CD4-positive, alpha-beta T cell (primary cell): ENCODE results near the gene PAIP2. TPM values are rescaled to one million over a fixed set of nuclear protein-coding genes. Genes with fewer than 3 reads are reported as not detected.
A peak's percentile ranks its signal among the peaks of the same experiment; 100 is the strongest.

Source experiments
- ATAC-seq: fragments of 200-7000 bp; cut with Tn5 transposase; one replicate; pipeline ENCODE4 v1.10.0; 2022; ENCODE audit warnings: mild to moderate bottlenecking; ENCODE audit not compliant: poor library complexity
- CTCF ChIA-PET: fragments of 350-600 bp; sonication (Branson Sonifier 250); formaldehyde crosslinking; loops from one replicate; lab custom pipeline; 2021; ENCODE audit warnings: antibody characterized with exemption, inconsistent platforms; lab: Charles Lee
- POLR2A ChIA-PET: fragments of 350-600 bp; sonication (Branson Sonifier 250); formaldehyde crosslinking; loops from one replicate; lab custom pipeline; 2021; ENCODE audit warnings: antibody characterized with exemption, inconsistent platforms; lab: Charles Lee
- DNase-seq, 14 experiments: peaks; one replicate each; pipeline ENCODE4 v3.0.0-alpha.2; 2013 to 2020; ENCODE audit warnings: mixed read lengths in 2 of 14
- H3K27ac ChIP-seq, 2 donors: one replicate each; pipeline versions ENCODE4 v1.5.1 to v1.7.0; 2013; ENCODE audit warnings: low read length in 2 of 2, low read depth in 1 of 2, mild to moderate bottlenecking in 1 of 2
- H3K27me3 ChIP-seq, 2 experiments: 1 replicate in 1 of 2; 2 replicates in 1 of 2; pipeline versions ENCODE4 v1.6.1 to v1.7.0; 2013; ENCODE audit warnings: low read length in 2 of 2, control low read depth in 1 of 2, mild to moderate bottlenecking in 1 of 2, moderate library complexity in 1 of 2; ENCODE audit not compliant: insufficient read depth in 2 of 2, control insufficient read depth in 1 of 2
- H3K36me3 ChIP-seq: one replicate; pipeline ENCODE4 v1.6.1; 2013; ENCODE audit warnings: low read length, control low read depth; ENCODE audit not compliant: insufficient read depth
- H3K4me1 ChIP-seq: one replicate; pipeline ENCODE4 v1.6.1; 2013; ENCODE audit warnings: low read length, control low read depth; ENCODE audit not compliant: insufficient read depth
- H3K4me3 ChIP-seq: one replicate; pipeline ENCODE4 v1.5.1; 2013; ENCODE audit warnings: mild to moderate bottlenecking, low read length, moderate library complexity
- H3K9me3 ChIP-seq, 2 experiments: 1 replicate in 1 of 2; 2 replicates in 1 of 2; pipeline versions ENCODE4 v1.6.1 to v1.7.0; 2013; ENCODE audit warnings: low read length in 2 of 2, mild to moderate bottlenecking in 2 of 2, control low read depth in 1 of 2, moderate library complexity in 1 of 2; ENCODE audit not compliant: control insufficient read depth in 1 of 2, insufficient read depth in 1 of 2
- H3K27ac Mint-ChIP-seq: one replicate; pipeline ENCODE4 v1.8.0; 2020; ENCODE audit warnings: mixed read lengths
- H3K27me3 Mint-ChIP-seq: one replicate; pipeline ENCODE4 v1.8.0; 2021; ENCODE audit warnings: mixed read lengths
- H3K36me3 Mint-ChIP-seq: one replicate; pipeline ENCODE4 v1.8.0; 2021; ENCODE audit warnings: low read depth, mixed read lengths
- H3K4me1 Mint-ChIP-seq: one replicate; pipeline ENCODE4 v1.8.0; 2021; ENCODE audit warnings: low read depth, mixed read lengths
- H3K4me3 Mint-ChIP-seq: one replicate; pipeline ENCODE4 v1.8.0; 2020; ENCODE audit warnings: mild to moderate bottlenecking, mixed read lengths
- H3K9me3 Mint-ChIP-seq: one replicate; pipeline ENCODE4 v1.8.0; 2020; ENCODE audit warnings: mixed read lengths
- CTCF ChIP-seq: fragments of 200-600 bp; IDR thresholded peaks from one replicate; pipeline ENCODE4 v1.8.0; 2022; ENCODE audit warnings: antibody characterized with exemption, mild to moderate bottlenecking
- intact Hi-C, 2 experiments: fragments of 100-400 bp; cut with DNase I in 1 of 2; cut with micrococcal nuclease in 1 of 2; formaldehyde crosslinking; loops; one replicate each; pipeline versions ENCODE4 v1.15.1 to v1.9.0; 2023 to 2025; cut with DNase I, micrococcal nuclease
- total RNA-seq, 174 experiments: library from RNA in 2 of 174; stranded (reverse) in 2 of 174; gene quantifications; one replicate each; pipeline ENCODE4 v1.2.3 and lab custom pipeline; 2021 to 2026

PAIP2 gene
- total RNA-seq, 2 experiments from 2014 or later, result 151 to 156 TPM

GRCh38 chr5:139335811-139336210, 5.8 kb upstream of the PAIP2 start:
- peak; percentile 25 for ATAC-seq
- Mint-ChIP-seq H3K27ac (peak overlapping the region; percentile 50), H3K4me3 (peak overlapping the region; percentile 47), H3K4me1 (peaks cover 25% of the 10 kb centered on the region), H3K27me3 (no peaks in the 10 kb centered on the region), H3K36me3 (peaks cover 27% of the 10 kb centered on the region), H3K9me3 (no peaks in the 10 kb centered on the region)
- H3K27me3 ChIP-seq, result no peaks in the 10 kb centered on the region
- H3K36me3 ChIP-seq, result peaks cover 20% of the 10 kb centered on the region
- H3K4me3 ChIP-seq, result no peak overlapping the region
- intact Hi-C loops, result no loop called here
- POLR2A ChIA-PET, result interaction anchor here (1.3 kb wide), 1 partner anchor 23 kb away, joined by 3 read pairs; no protein-coding TSS in a partner anchor
- CTCF ChIA-PET, result interaction anchor here (1.8 kb wide), 1 partner anchor 29 kb away, joined by 5 read pairs; no protein-coding TSS in a partner anchor
- peak in 2 of 14 experiments; percentile 32 to 44 for DNase-seq
- H3K4me1 ChIP-seq, result peaks cover 12% of the 10 kb centered on the region
- no peaks in the 10 kb centered on the region for H3K9me3 ChIP-seq
- no peak for TF ChIP-seq CTCF
- H3K27ac ChIP-seq, result no peak overlapping the region

GRCh38 chr5:139340051-139340450, 1.6 kb upstream of the PAIP2 start:
- Mint-ChIP-seq H3K4me1 (peaks cover 65% of the 10 kb centered on the region), H3K4me3 (peak overlapping the region; percentile 96)
- DNase-seq, result no peak

GRCh38 chr5:139341187-139341688, 416 bp upstream of the PAIP2 start:
- H3K27me3 ChIP-seq, result no peaks in the 10 kb centered on the region
- ChIA-PET POLR2A (interaction anchor here (0.7 to 3.8 kb wide), 31 partner anchors 9 to 1588 kb away, joined by 3 to 149 read pairs (median 7); partner anchors contain the start of genes DNAJC18, ETF1, FAM53C and HSPA9), CTCF (interaction anchor here (0.6 to 1.9 kb wide), 20 partner anchors 9 to 989 kb away, joined by 3 to 12 read pairs (median 4); partner anchors contain the start of genes KDM3B, MATR3 and SPATA24)
- no peaks in the 10 kb centered on the region for H3K9me3 Mint-ChIP-seq
- H3K27ac ChIP-seq, result peak overlapping the region; percentile 100
- H3K4me3 ChIP-seq, result peak overlapping the region; percentile 94
- H3K4me1 ChIP-seq, result peaks cover 31% of the 10 kb centered on the region
- no peak for ATAC-seq
- peak overlapping the region; percentile 95 for H3K27ac Mint-ChIP-seq
- peaks cover 66% of the 10 kb centered on the region for H3K4me1 Mint-ChIP-seq
- TF ChIP-seq CTCF, result peak; percentile 70
- H3K9me3 ChIP-seq, result no peaks in the 10 kb centered on the region
- peak in 1 of 14 experiments; percentile 6 for DNase-seq
- peaks cover 42% of the 10 kb centered on the region for H3K36me3 Mint-ChIP-seq
- H3K27me3 Mint-ChIP-seq, result no peaks in the 10 kb centered on the region
- intact Hi-C loops, result loop anchor here (1.0 to 5.0 kb wide), 8 partner anchors 14 to 764 kb away; partner anchors contain the start of genes HSPA9 (in 1 of the 2), MATR3 (in 1 of the 2), MZB1 (in 1 of the 2) and UBE2D2 (in 1 of the 2)
- H3K4me3 Mint-ChIP-seq, result peak overlapping the region; percentile 96
- H3K36me3 ChIP-seq, result peaks cover 3% of the 10 kb centered on the region

More at GRCh38 chr5:139340051-139340450, 1.6 kb upstream of the PAIP2 start:
- POLR2A ChIA-PET, result interaction anchor here (2.4 to 3.8 kb wide), 5 partner anchors 37 to 765 kb away, joined by 12 to 149 read pairs (median 29); partner anchors contain the start of genes HSPA9, MATR3 and SPATA24
- Histone ChIP-seq H3K27me3 (no peaks in the 10 kb centered on the region), H3K4me3 (no peak overlapping the region), H3K36me3 (no peaks in the 10 kb centered on the region), H3K4me1 (peaks cover 33% of the 10 kb centered on the region), H3K9me3 (no peaks in the 10 kb centered on the region), H3K27ac (no peak overlapping the region)
- ATAC-seq, result no peak
- CTCF ChIA-PET, result no interaction called here
- Mint-ChIP-seq H3K36me3 (peaks cover 33% of the 10 kb centered on the region), H3K27ac (no peak overlapping the region), H3K9me3 (no peaks in the 10 kb centered on the region), H3K27me3 (no peaks in the 10 kb centered on the region)
- intact Hi-C loops, result loop anchor here (2.0 to 5.0 kb wide), 6 partner anchors 13 to 763 kb away; partner anchors contain the start of genes HSPA9 (in 1 of the 2), MZB1 (in 1 of the 2) and UBE2D2 (in 1 of the 2)
- no peak for TF ChIP-seq CTCF
